Nephron (organoid): ENCODE data around the gene IRF2.

Source experiments
- H3K27ac Mint-ChIP-seq, 3 experiments: 2 replicates each; pipeline ENCODE4 v1.8.0; 2020; ENCODE audit warnings: mixed read lengths in 3 of 3, mild to moderate bottlenecking in 2 of 3, moderate library complexity in 1 of 3
- H3K27me3 Mint-ChIP-seq: 2 replicates; pipeline ENCODE4 v1.8.0; 2021; ENCODE audit warnings: low read depth, mild to moderate bottlenecking, moderate library complexity, mixed read lengths
- H3K36me3 Mint-ChIP-seq: 2 replicates; pipeline ENCODE4 v1.8.0; 2020; ENCODE audit warnings: low read depth, mixed read lengths
- H3K4me1 Mint-ChIP-seq: 2 replicates; pipeline ENCODE4 v1.8.0; 2020; ENCODE audit warnings: mixed read lengths
- H3K4me3 Mint-ChIP-seq, 3 experiments: 2 replicates each; pipeline ENCODE4 v1.8.0; 2020; ENCODE audit warnings: mild to moderate bottlenecking in 3 of 3, mixed read lengths in 3 of 3, moderate library complexity in 2 of 3
- H3K9me3 Mint-ChIP-seq: 2 replicates; pipeline ENCODE4 v1.8.0; 2020; ENCODE audit warnings: mixed read lengths
- CTCF ChIP-seq, 3 experiments: fragments of 200-600 bp; sonication (generic); IDR thresholded peaks; one replicate each; pipeline ENCODE4 v1.5.0; 2021; ENCODE audit warnings: antibody characterized with exemption in 3 of 3; ENCODE audit not compliant: unreplicated experiment in 3 of 3

The IRF2 gene

GRCh38 chr4:184395451-184395917 lies 78.9 kb downstream of the IRF2 start:
- TF ChIP-seq CTCF (IDR thresholded peaks at IDR 0.05; ENCODE audit: unreplicated experiment in 3 of 3): no peak
- H3K9me3 Mint-ChIP-seq: no peaks in the 10 kb centered on the region
- no peaks in the 10 kb centered on the region for H3K27me3 Mint-ChIP-seq
- H3K27ac Mint-ChIP-seq: peak overlapping the region in 1 of 3 experiments; percentile 87
- no peak overlapping the region for H3K4me3 Mint-ChIP-seq
- H3K4me1 Mint-ChIP-seq: peaks cover 5% of the 10 kb centered on the region
- peaks cover 86% of the 10 kb centered on the region for H3K36me3 Mint-ChIP-seq

DNA sequence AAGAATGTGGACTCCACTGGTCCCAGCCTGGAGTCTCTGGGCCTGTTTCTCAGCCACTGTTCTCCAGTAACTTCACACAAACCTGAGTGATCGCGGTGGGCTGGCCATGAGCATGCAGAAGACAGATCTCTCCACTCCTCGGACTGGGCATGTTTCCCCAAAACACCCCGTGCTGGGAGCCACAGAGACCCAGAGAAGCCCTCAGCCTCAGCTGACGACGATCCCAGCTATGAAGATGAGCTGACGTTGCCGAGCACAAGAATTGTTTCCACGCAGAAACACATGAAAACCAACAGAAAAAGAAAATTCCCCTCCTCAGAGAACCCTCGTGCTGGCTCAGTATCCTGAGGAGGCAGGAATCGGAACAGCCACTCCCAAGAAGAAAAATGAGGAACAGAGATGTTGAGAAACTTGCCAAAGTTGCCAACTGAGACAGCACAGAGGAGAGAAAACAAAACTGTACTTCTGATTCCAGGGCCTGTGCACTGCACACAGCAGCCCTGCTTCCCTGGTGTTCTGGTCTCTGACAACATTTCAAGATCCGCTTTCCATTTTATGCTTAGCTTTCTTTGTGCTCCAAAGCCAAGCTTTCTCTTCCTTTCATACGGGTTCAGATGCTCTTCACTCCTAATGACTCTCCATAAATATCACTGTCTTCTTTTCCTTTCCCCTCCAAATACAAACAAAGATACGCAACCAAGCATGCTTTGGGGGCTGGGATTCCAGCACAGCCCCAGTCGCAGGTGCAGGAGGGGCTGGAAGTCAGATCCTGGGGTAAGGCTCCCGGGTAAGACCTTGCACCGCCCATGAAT lies 81.4 kb downstream of the IRF2 start:
- Mint-ChIP-seq H3K36me3 (peaks cover 87% of the 10 kb centered on the region), H3K9me3 (no peaks in the 10 kb centered on the region), H3K4me1 (no peaks in the 10 kb centered on the region), H3K27ac (no peak overlapping the region), H3K27me3 (no peaks in the 10 kb centered on the region), H3K4me3 (no peak overlapping the region)
- no peak for TF ChIP-seq CTCF (IDR thresholded peaks at IDR 0.05; ENCODE audit: unreplicated experiment in 3 of 3)

DNA sequence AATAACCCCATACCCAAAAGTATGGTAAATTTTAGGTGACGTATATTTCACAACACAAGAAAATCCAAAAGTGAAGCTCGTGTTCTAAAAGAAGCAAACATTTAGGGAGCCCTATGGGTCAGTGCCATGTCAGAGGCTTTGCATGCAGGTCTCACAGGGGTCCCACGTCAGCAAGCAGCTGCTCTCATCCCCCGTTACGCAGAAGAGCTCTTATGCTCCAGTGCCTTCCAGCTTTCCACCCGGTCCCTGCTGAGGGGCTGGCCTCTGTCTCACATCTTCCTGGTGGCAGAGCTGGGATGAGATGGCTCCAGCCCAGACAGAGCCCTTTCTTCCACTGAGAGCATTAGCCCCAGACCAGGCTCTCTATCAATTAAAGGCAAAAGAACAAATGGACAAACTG lies 82.0 kb downstream of the IRF2 start:
- no peak overlapping the region for H3K4me3 Mint-ChIP-seq
- H3K27ac Mint-ChIP-seq: no peak overlapping the region
- peaks cover 88% of the 10 kb centered on the region for H3K36me3 Mint-ChIP-seq
- no peaks in the 10 kb centered on the region for H3K27me3 Mint-ChIP-seq
- no peaks in the 10 kb centered on the region for H3K9me3 Mint-ChIP-seq
- no peaks in the 10 kb centered on the region for H3K4me1 Mint-ChIP-seq
- TF ChIP-seq CTCF (IDR thresholded peaks at IDR 0.05; ENCODE audit: unreplicated experiment in 3 of 3): no peak

DNA sequence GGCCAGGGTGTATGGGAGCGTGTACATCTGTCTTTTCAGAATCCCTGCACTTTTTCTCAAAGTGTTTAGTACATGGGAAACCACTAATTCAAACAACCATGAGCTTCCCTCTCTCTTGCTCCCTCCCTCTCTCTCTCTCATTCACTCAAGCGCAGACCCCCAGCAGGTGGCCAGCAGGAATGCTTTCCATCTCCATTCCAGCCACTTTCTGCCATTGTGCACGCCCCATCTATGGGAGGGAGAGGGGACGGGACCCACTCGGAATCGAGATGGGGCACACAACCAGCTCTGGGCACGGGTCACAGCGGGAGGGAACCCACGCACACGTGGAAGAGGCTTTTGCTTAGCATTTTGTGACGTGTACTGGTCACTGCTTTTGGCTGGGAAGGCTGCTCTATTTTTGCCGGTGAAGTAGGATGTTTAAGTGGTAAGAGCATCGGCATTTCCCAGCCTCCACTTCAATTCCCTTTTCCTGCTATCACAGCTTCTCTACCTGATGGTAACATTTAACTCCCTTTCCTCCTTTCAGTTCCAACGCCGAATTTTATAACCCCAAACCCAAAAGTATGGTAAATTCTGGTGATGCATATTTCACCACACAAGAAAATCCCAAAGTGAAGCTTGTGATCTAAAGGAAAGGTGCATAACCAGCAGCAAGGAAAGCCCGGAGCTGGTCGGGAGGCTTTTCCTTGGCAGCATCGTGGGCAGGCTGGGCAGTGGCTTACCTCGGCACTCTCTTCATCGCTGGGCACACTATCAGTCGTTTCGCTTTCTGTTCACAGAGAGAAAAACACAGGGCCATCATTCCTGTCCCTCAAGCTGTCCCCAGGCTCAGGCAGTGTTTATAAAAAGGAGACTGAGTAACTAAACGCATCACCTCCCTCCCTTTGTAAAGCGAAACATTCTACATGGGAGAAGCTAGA lies 84.1 kb downstream of the IRF2 start:
- peaks cover 21% of the 10 kb centered on the region for H3K4me1 Mint-ChIP-seq
- peaks cover 83% of the 10 kb centered on the region for H3K36me3 Mint-ChIP-seq
- H3K4me3 Mint-ChIP-seq: no peak overlapping the region
- H3K27me3 Mint-ChIP-seq: no peaks in the 10 kb centered on the region
- no peaks in the 10 kb centered on the region for H3K9me3 Mint-ChIP-seq
- peak overlapping the region in 1 of 3 experiments; percentile 31 for H3K27ac Mint-ChIP-seq
- TF ChIP-seq CTCF (IDR thresholded peaks at IDR 0.05; ENCODE audit: unreplicated experiment in 3 of 3): no peak

- Mint-ChIP-seq H3K4me1 (peaks cover 40% of the 10 kb centered on the region), H3K27ac (no peak overlapping the region), H3K27me3 (no peaks in the 10 kb centered on the region), H3K4me3 (no peak overlapping the region), H3K36me3 (peaks cover 65% of the 10 kb centered on the region), H3K9me3 (no peaks in the 10 kb centered on the region)
- TF ChIP-seq CTCF (IDR thresholded peaks at IDR 0.05; ENCODE audit: unreplicated experiment in 3 of 3): no peak
Observed at GRCh38 chr4:184388106-184388505, 86.2 kb downstream of the IRF2 start.
